ENCODE data around the gene CHRM2. TPM values are rescaled to one million over a fixed set of nuclear protein-coding genes. Genes with fewer than 3 reads are reported as not detected.

Gene CHRM2
- total RNA-seq, 1 experiment from 2014 or later = not detected

DNA sequence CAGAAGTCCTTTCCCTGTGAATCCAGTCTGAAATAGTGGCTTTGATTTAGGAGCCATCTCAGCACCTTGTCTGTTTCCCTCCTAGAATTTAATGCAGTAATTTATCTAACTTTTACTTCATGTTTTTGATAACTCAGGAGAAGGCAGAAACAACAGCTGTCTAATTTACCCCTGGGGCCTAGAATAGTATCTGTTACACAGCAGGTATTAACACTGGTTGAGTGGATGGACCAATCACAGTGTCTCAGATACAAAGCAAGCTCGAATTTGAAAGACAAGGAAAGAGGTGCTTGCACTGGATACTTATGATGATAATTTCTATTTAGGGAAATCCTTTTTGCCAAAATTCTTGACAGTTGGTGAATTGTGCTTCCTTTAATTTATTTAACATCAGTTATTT, 23.4 kb downstream of the CHRM2 start:
- Histone ChIP-seq H4K20me1 (ENCODE audit: control insufficient read depth, insufficient read depth, insufficient read length) (no peaks in the 10 kb centered on the region), H2BK5ac (ENCODE audit: insufficient read length, low read length) (no peak overlapping the region), H4K8ac (replicated peaks; ENCODE audit: insufficient read length, low read depth, low read length) (no peak overlapping the region), H3K56ac (ENCODE audit: insufficient read length, low read depth, low read length) (no peak overlapping the region), H3K14ac (ENCODE audit: insufficient read depth, low read length) (no peak overlapping the region), H3K18ac (ENCODE audit: insufficient read length, low read depth, low read length) (no peak overlapping the region), H2AK5ac (ENCODE audit: insufficient read length, low read length) (no peak overlapping the region), H3K23ac (ENCODE audit: insufficient read length, low read depth, low read length) (no peak overlapping the region), H3K4me2 (ENCODE audit: insufficient read depth, insufficient read length, low read length) (no peak overlapping the region), H3K27ac (ENCODE audit: insufficient read length, low read depth, low read length) (no peak overlapping the region), H3K79me1 (ENCODE audit: insufficient read depth, low read depth, low read length, poor library complexity, severe bottlenecking) (no peaks in the 10 kb centered on the region), H3K27me3 (ENCODE audit: insufficient read depth, low read length) (no peaks in the 10 kb centered on the region), H3K9ac (ENCODE audit: extremely low read depth, insufficient read length, low read length) (no peak overlapping the region), H2AFZ (ENCODE audit: low read length) (no peak overlapping the region), H4K91ac (ENCODE audit: insufficient read length, low read depth, low read length) (no peak overlapping the region), H3K79me2 (ENCODE audit: insufficient read depth, low read length) (no peaks in the 10 kb centered on the region), H2BK15ac (ENCODE audit: low read depth, low read length) (no peak overlapping the region), H3K4me1 (ENCODE audit: insufficient read depth, low read length) (peaks cover 3% of the 10 kb centered on the region; the same call in 1 of the 2 replicates), H3K23me2 (ENCODE audit: insufficient read length, low read depth, low read length, poor library complexity, severe bottlenecking) (no peaks in the 10 kb centered on the region), H2BK120ac (ENCODE audit: low read depth, low read length, poor library complexity, severe bottlenecking) (no peak overlapping the region), H2BK20ac (ENCODE audit: low read depth, low read length, poor library complexity, severe bottlenecking) (no peak overlapping the region), H4K5ac (ENCODE audit: insufficient read length, low read depth, low read length) (no peak overlapping the region), H3K9me3 (ENCODE audit: control insufficient read depth, low read depth, low read length) (no peaks in the 10 kb centered on the region), H2BK12ac (ENCODE audit: insufficient read length, low read depth, low read length) (no peak overlapping the region), H3K4ac (ENCODE audit: low read depth, low read length) (no peak overlapping the region), H3T11ph (ENCODE audit: low read length) (no peak overlapping the region)
- Mint-ChIP-seq H3K27me3 (ENCODE audit: low read depth) (no peaks in the 10 kb centered on the region), H3K4me3 (no peak overlapping the region), H3K36me3 (ENCODE audit: insufficient read depth in 1 of 3, low read depth in 3 of 3) (peaks cover 0 to 5% (median 2%) of the 10 kb centered on the region in 3 experiments; a peak in 4 of 7 replicates), H3K27ac (no peak overlapping the region), H3K4me1 (peaks cover 21 to 25% of the 10 kb centered on the region in 2 experiments), H3K9me3 (peaks cover 0 to 2% of the 10 kb centered on the region in 2 experiments; a peak in 1 of 5 replicates)
- no CpG with 5 or more reads among the region's 1 CpG for WGBS (ENCODE audit: extremely low coverage, insufficient read length, low lambda C conversion rate)
- DNase-seq = no peak
- TF ChIP-seq, protein P1, sequence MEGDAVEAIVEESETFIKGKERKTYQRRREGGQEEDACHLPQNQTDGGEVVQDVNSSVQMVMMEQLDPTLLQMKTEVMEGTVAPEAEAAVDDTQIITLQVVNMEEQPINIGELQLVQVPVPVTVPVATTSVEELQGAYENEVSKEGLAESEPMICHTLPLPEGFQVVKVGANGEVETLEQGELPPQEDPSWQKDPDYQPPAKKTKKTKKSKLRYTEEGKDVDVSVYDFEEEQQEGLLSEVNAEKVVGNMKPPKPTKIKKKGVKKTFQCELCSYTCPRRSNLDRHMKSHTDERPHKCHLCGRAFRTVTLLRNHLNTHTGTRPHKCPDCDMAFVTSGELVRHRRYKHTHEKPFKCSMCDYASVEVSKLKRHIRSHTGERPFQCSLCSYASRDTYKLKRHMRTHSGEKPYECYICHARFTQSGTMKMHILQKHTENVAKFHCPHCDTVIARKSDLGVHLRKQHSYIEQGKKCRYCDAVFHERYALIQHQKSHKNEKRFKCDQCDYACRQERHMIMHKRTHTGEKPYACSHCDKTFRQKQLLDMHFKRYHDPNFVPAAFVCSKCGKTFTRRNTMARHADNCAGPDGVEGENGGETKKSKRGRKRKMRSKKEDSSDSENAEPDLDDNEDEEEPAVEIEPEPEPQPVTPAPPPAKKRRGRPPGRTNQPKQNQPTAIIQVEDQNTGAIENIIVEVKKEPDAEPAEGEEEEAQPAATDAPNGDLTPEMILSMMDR (conservative IDR thresholded peaks at IDR 0.05) = no peak
